Urothelium cell line (cell line): Measurements from ENCODE around the gene OSCP1.
A peak's percentile ranks its signal among the peaks of the same experiment; 100 is the strongest.
"Not testable (repeated sequence)": the region's sequence is repeated elsewhere in the genome, so short reads cannot be mapped to it uniquely, and the experiment has no call there.

Experiments used
- DNase-seq: peaks from one replicate; pipeline ENCODE4 v3.0.0; 2011; ENCODE audit warnings: low spot score, mixed read lengths
- FAIRE-seq: peaks from 2 replicates; lab custom pipeline; 2011; peaks lifted over from hg19 to GRCh38; lab: Jason Lieb, UNC

Gene OSCP1

GRCh38 chr1:36450270-36450918, at the start of gene OSCP1:
Gene OSCP1 (minus strand): TSS chr1:36450451. CDS start chr1:36450369, 82 bp downstream.
- FAIRE-seq (peak; percentile 98), DNase-seq (peak; percentile 99)

DNA sequence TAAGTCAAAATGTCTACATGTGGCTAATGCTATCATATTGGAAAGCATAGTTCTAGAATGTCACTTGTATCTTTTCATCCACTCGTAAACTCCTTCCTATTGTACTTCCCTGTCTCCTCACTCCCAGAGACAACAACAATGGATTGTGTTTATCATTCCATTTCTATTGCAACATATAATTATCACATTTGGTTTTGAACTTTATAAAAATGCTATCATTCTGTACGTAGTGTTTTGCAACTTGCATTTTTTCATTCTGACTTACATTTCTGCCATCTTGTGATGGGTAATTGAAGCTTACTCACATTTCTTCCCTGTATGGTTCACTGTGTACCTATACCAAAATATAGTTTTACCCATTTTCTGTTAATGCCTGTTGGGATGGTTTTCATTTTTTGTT, 47.0 kb upstream of the OSCP1 start:
- DNase-seq (no peak), FAIRE-seq (no peak)

DNA sequence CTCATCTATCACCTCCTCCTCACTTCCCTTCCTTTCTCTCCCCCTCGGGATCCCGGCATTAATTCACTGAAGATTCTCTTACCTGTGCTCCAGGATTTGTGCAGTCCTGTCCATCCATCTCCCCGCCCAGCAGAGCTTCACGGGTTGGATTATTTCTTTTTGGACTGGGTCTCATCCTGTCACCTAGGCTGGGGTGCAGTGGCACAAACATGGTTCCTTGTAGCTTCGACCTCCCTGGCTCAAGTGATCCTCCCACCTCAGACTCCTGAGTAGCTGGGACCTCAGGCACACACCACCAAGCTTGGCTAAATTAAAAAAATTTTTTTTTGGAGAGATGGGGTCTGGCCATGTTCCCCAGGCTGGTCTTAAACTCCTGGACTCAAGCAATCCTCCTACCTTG, 44.7 kb upstream of the OSCP1 start:
- no peak for DNase-seq
- FAIRE-seq = no peak

- no peak for DNase-seq
- peak; percentile 55 for FAIRE-seq
These were observed 43.3 kb upstream of the OSCP1 start for GRCh38 chr1:36493524-36493923.

DNA sequence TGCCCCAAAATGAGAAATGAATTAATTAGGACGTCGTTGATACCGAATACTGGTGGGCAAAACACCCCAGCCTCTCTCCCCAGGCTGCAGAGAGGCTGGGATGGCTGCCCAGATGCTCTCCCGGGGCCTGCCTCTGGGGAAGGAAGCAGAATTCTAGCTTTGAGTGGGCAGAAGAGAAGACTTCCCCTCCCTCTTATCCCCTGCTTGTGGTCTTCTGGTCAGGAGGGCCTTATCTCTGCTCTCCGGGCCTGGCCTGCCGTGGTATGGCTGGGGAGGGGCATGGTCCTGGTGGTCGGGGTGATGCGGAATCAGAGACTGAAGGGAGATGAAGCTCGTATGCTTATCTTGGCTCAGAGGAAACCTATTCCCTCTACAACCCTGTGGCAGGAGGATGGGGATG, 42.2 kb upstream of the OSCP1 start:
- DNase-seq (no peak), FAIRE-seq (no peak)

DNA sequence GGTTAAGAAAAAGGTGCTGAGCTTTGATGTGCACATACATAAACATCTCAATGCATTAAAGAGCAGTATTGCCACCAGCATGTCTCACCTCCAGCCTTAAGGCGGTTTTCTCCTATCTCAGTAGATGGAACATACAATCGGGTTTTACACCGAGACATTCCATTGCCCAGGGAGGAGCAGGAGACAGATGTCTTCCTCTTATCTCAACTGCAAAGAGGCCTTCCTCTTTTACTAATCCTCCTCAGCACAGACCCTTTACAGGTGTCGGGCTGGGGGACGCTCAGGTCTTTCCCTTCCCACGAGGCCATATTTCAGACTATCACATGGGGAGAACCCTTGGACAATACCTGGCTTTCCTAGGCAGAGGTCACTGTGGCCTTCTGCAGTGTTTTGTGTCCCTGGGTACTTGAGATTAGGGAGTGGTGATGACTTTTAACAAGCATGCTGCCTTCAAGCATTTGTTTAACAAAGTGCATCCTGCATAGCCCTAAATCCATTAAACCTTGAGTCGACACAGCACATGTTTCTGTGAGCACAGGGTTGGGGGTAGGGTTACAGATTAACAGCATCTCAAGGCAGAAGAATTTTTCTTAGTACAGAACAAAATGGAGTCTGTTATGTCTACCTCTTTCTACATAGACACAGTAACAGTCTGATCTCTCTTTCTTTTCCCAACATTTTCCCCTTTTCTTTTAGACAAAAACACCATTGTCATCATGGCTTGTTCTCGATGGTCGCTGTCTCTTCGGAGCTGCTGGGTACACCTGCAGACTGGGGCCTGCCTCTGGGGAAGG, 39.2 kb upstream of the OSCP1 start:
- FAIRE-seq, DNase-seq: not testable (repeated sequence)

- DNase-seq (no peak), FAIRE-seq (no peak)
These were observed 37.7 kb upstream of the OSCP1 start for GRCh38 chr1:36487906-36488305.

GRCh38 chr1:36487336-36487725, 37.1 kb upstream of the OSCP1 start:
- not testable (repeated sequence) for FAIRE-seq, DNase-seq

DNA sequence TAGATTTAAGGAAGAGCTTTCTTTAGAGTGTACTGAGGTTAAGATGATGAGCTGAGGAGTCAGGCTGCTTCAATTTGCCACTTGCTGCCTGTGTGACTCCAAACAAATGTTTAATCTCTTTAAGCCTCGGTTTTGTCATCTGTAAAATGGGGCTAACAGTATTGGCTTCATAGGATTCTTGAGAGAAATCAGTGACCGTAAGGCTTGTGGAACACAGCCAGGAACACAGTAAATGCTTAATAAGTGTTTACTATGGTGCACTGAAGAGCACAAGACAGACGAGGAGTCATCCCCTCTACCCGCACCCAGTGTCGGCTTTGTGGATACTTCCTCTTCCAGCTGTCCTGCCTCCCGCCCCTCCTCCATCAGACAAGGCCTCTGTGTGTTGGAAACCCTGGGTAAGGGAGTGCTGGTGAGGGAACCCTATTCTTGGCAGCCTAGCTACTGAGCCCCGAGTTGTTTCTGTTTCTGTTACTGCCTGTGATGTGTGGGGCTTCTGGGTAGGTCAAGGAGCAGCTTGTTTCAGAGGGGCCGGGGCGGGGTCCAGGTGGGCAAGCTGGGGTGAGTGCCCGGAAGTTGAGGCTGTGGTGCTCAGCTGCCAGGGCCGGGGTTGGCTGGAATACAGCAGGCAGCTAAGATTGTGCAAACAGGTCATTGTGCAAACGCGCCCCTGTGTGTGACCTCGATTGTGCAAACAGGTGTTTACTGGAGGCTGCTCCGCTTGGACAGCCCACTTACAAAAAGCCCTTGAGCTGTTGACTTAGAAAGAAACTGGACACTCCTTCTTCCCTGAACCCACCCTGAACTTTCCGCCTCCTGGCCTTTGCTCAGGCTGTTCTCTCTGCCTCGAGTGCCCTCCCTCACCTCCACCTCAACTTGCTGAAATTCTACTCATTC, 36.4 kb upstream of the OSCP1 start:
- DNase-seq (no peak), FAIRE-seq (no peak)

GRCh38 chr1:36486093-36486438, 35.8 kb upstream of the OSCP1 start:
- no peak for FAIRE-seq
- no peak for DNase-seq

DNA sequence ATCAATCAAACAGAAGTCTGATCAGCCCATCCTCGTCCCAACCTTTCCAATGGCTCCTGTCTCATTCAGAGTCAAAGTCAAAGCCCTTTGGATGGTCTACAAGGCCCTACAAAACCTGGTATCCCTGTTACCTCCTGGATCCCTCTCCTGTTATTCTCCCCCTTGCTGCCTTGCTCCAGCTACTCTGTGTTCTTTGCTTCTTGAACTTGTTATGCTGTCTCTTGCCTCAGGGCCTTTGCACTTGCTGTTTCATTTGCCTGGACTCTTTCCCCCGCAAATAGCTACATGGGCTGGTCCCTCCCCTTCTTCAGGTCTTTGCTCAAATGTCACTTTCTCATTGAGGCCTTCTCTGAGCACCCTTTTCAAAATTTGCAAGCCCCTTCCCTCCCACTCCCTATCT, 33.8 kb upstream of the OSCP1 start:
- no peak for DNase-seq
- no peak for FAIRE-seq

DNA sequence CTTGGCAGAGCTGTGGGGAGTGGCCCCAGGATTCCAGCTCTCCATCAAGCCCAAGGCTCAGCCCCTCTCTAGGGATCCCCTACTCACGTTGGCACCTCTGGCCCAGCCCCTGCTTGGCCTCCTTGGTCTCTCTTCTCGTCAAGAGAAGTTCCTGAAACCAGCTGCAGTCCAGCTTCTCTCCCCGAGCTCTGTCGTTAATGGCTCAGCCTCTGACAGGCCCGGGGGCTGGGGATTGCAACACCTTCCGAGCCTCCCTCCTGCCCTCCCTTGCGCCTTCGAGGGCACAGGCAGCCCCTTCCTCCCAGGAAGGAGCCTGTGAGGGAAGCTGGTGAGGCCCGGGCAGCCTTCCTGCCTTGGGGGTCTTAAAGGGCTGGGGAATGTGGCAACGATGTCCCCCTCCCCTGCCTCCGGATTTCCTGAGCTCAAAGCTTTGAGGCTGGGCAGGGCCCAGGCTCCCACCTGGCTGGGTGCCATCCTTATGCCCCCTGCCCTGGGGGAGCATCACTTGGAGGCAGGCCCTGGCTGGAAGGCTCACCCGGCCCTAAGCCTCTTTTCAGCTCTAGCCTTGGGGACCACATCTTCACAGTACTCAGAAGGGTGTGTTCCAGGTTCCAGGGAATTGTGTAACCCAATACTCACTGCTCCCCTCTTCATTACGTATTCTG, 32.6 kb upstream of the OSCP1 start, which contains the start of gene CSF3R:
Gene CSF3R (minus strand): TSS at position 190 of the 665 bp plus-strand sequence. CDS start 3,417 bp downstream, outside the sequence.
- DNase-seq (no peak), FAIRE-seq (no peak)

GRCh38 chr1:36481771-36482723, 31.8 kb upstream of the OSCP1 start:
- FAIRE-seq = no peak
- DNase-seq = no peak

- no peak for DNase-seq
- no peak for FAIRE-seq
These were observed 30.8 kb upstream of the OSCP1 start for GRCh38 chr1:36481091-36481490.

DNA sequence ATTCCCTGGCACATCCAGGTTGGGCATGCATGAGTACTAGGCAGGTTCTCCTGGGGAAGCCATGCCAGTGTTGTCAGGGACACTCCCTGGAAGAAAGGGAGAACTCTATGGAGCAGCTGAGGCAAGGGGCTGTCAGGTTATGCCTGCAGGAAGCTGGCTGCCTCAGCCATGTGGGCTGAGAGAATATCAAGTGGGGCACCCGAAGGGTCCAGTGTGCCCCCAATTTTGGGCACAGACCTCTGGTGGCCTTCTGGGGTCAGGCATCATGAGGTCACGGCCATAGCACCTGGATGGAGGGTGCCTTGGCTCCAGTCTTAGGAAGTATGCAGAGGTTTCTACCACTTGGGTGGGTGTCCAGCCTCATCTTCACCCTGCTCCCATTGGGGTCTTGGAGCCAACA, 29.9 kb upstream of the OSCP1 start:
- FAIRE-seq (no peak), DNase-seq (no peak)

DNA sequence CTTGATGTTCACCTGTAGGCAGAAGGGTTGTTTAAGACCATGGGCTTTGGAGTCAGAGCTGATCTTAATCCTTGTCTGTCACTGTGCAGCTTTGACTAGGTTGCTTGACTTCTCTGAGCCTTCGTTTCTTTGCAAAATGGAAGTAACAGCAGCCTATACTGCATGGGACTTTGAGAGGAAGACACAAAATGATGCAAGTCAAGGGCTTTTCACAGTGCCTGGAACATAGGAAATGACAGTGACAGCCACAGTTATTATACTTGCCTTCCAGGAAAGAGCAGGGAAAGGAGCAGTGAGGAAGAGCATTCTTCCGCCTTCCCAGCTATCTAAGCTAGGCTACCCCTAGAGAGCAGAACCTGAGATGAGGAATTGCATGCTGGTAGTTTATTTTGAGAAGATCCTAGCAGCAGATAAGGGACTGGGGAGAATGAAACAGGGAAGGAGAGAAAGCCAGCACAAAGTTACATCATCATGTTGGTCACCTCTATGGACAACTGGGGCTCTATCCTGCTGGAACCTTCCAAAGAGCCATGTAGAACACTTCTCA, 29.3 kb upstream of the OSCP1 start:
- no peak for DNase-seq
- FAIRE-seq = no peak

DNA sequence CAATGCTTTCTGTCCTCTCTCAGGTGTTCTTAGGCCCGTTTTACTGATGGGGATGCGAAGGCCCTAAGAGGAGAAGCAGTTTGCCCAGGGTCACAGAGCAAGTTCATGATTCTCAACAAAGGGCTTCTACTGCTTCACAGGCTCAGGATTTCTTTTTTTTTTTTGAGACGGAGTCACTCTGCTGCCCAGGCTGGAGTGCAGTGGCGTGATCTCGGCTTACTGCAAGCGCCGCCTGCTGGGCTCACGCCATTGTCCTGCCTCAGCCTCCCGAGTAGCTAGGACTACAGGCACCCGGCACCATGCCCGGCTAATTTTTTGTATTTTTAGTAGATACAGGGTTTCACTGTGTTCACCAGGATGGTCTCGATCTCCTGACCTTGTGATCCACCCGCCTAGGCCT, 27.4 kb upstream of the OSCP1 start:
- not testable (repeated sequence) for DNase-seq, FAIRE-seq

DNA sequence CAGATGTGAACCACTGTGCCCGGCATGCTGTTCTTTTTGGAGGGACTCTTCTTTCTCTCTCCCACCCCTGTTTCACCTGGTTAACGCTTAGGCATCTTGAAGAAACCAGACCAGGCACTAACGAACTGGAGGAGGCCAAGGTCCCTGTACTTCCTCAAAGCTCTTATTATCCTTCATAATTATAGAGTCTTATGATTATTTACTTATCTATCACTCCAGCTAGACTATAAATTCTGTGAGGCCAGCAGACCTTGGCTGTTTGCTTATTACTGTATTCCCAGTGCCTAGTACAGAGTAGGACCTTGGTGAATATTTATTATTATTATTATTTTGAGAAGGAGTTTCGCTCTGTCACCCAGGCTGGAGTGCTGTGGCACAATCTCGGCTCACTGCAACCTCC, 26.7 kb upstream of the OSCP1 start:
- no peak for DNase-seq
- no peak for FAIRE-seq

DNA sequence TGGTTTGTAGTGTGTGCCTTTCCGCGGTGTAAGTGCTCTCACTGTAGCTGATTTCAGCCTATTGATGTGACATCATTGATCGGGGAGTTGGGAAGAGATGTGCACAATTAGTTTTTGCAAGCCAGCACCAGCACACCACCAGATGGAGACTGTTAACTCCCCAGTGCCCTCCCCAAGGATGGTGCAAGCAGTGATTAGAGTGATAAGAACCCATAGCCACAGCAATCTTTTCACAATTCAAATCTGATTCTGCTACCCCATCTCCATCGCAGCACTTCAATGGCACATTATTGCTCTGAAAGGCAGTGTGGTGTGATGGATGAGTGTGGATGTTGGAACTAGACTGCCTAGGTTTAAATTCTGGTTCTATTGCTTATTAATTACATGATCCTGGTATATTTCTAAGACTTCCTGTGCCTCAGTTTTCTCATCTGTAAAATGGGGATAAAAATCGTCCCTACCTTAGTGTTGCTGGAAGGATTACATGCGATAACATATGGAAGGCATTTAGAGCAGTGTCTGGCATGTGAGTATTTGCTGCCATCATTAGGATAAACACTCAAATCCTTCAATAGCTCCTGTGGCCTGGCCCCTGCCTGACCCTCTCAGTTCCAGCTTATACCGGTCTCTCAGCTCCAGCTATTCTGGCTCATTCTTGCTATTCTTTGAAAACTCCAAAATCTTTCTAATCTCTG, 25.8 kb upstream of the OSCP1 start:
- FAIRE-seq = no peak
- DNase-seq = no peak
